ENCODE results near the gene ZNF444. TPM values are rescaled to one million over a fixed set of nuclear protein-coding genes. Genes with fewer than 3 reads are reported as not detected.
"Not testable (repeated sequence)": the region's sequence is repeated elsewhere in the genome, so short reads cannot be mapped to it uniquely, and the experiment has no call there.

ZNF444 gene
- polyA plus RNA-seq, 5 donors: 30.5 to 62.6 (median 51.1) TPM

GRCh38 chr19:56174086-56174485, 33.0 kb downstream of the ZNF444 start:
- DNase-seq: no peak

- no peak for DNase-seq
Observed at GRCh38 chr19:56174550-56174949, 33.5 kb downstream of the ZNF444 start.

GRCh38 chr19:56175861-56176307, 34.8 kb downstream of the ZNF444 start, which contains the start of gene GALP:
GALP (plus strand) TSS chr19:56176008; CDS start chr19:56177109, 1,101 bp downstream.
- not testable (repeated sequence) for DNase-seq

- DNase-seq: not testable (repeated sequence)
Observed at GRCh38 chr19:56176310-56176709, 35.2 kb downstream of the ZNF444 start.

- DNase-seq: no peak
Observed at GRCh38 chr19:56176881-56177280, 35.8 kb downstream of the ZNF444 start.

GRCh38 chr19:56177564-56178243, 36.6 kb downstream of the ZNF444 start:
- no peak for DNase-seq

GRCh38 chr19:56189785-56190184, 48.7 kb downstream of the ZNF444 start:
- DNase-seq: no peak

- DNase-seq: no peak
Observed at GRCh38 chr19:56191115-56191514, 50.0 kb downstream of the ZNF444 start.

GRCh38 chr19:56191711-56192110, 50.6 kb downstream of the ZNF444 start:
- DNase-seq: no peak

GRCh38 chr19:56193981-56194640, 53.0 kb downstream of the ZNF444 start:
- no peak for DNase-seq

- DNase-seq: not testable (repeated sequence)
Observed at GRCh38 chr19:56197646-56198045, 56.6 kb downstream of the ZNF444 start, which contains the start of gene ZSCAN5B. ZSCAN5B (minus strand) TSS chr19:56197783; CDS start chr19:56193052, 4,731 bp downstream.

GRCh38 chr19:56199687-56200086, 58.6 kb downstream of the ZNF444 start:
- DNase-seq: no peak

GRCh38 chr19:56201973-56202372, 60.9 kb downstream of the ZNF444 start, which contains the start of gene ZSCAN5C:
ZSCAN5C (plus strand) TSS chr19:56202273; CDS start chr19:56205914, 3,641 bp downstream.
- no peak for DNase-seq

GRCh38 chr19:56207581-56207980, 66.5 kb downstream of the ZNF444 start:
- not testable (repeated sequence) for DNase-seq

GRCh38 chr19:56209091-56209490, 68.0 kb downstream of the ZNF444 start:
- no peak for DNase-seq

GRCh38 chr19:56210036-56210435, 68.9 kb downstream of the ZNF444 start:
- not testable (repeated sequence) for DNase-seq

Other genes starting within 250 kb of the ZNF444 start
- gene NLRP13, start 209.0 kb upstream of the ZNF444 start, polyA plus RNA-seq (ENCODE audit: insufficient read depth in 1 of 5, insufficient read length in 5 of 5, low replicate concordance in 1 of 5): not detected
- not detected for gene NLRP8, start 193.5 kb upstream of the ZNF444 start, polyA plus RNA-seq (ENCODE audit: insufficient read depth in 1 of 5, insufficient read length in 5 of 5, low replicate concordance in 1 of 5)
- not detected for gene NLRP5, start 154.5 kb upstream of the ZNF444 start, polyA plus RNA-seq (ENCODE audit: insufficient read depth in 1 of 5, insufficient read length in 5 of 5, low replicate concordance in 1 of 5)
- gene ZNF787, start 20.0 kb upstream of the ZNF444 start, polyA plus RNA-seq (ENCODE audit: insufficient read depth in 1 of 5, insufficient read length in 5 of 5, low replicate concordance in 1 of 5): 10 to 100 TPM; 11.0 to 31.7 (median 16.1) TPM
- gene GALP, start 34.7 kb downstream of the ZNF444 start, polyA plus RNA-seq (ENCODE audit: insufficient read depth in 1 of 5, insufficient read length in 5 of 5, low replicate concordance in 1 of 5): not detected
- gene ZSCAN5B, start 56.5 kb downstream of the ZNF444 start, polyA plus RNA-seq (ENCODE audit: insufficient read depth in 1 of 5, insufficient read length in 5 of 5, low replicate concordance in 1 of 5): under 1 TPM in 2 of 5 donors, not detected in 3; 0.09 to 0.13 TPM
- not detected for gene ZSCAN5C, start 61.0 kb downstream of the ZNF444 start, polyA plus RNA-seq (ENCODE audit: insufficient read depth in 1 of 5, insufficient read length in 5 of 5, low replicate concordance in 1 of 5)
- 1 to 10 TPM; 1.9 to 4.4 (median 3.5) TPM for gene EDDM13, start 131.5 kb downstream of the ZNF444 start, polyA plus RNA-seq (ENCODE audit: insufficient read depth in 1 of 5, insufficient read length in 5 of 5, low replicate concordance in 1 of 5)
- 10 to 100 TPM; 13.6 to 16.6 (median 15.2) TPM for gene ZSCAN5A, start 173.6 kb downstream of the ZNF444 start, polyA plus RNA-seq (ENCODE audit: insufficient read depth in 1 of 5, insufficient read length in 5 of 5, low replicate concordance in 1 of 5)